ENCODE data around the gene NPSR1. TPM values are rescaled to one million over a fixed set of nuclear protein-coding genes. Genes with fewer than 3 reads are reported as not detected.

The NPSR1 gene
- total RNA-seq, 3 donors from 2014 or later (not counting 1 experiment from before 2014, with no cell fraction given), result not detected

- Mint-ChIP-seq H3K9me3 (no peaks in the 10 kb centered on the region), H3K27ac (no peak overlapping the region), H3K27me3 (ENCODE audit: low read depth in 2 of 2) (peaks cover 5 to 6% of the 10 kb centered on the region in 2 donors), H3K4me1 (no peaks in the 10 kb centered on the region), H3K36me3 (no peaks in the 10 kb centered on the region), H3K4me3 (no peak overlapping the region)
- TF ChIP-seq CTCF (IDR thresholded peaks at IDR 0.05), result no peak
- Histone ChIP-seq H3K36me3 (ENCODE audit: control insufficient read depth, insufficient read depth, low read length) (no peaks in the 10 kb centered on the region), H3K27me3 (ENCODE audit: control insufficient read depth, insufficient read depth, low read length) (no peaks in the 10 kb centered on the region), H3K9me3 (ENCODE audit: control insufficient read depth, insufficient read depth, low read length) (no peaks in the 10 kb centered on the region), H3K4me1 (ENCODE audit: control insufficient read depth, insufficient read depth, low read length) (no peaks in the 10 kb centered on the region), H3K4me3 (ENCODE audit: low read length) (no peak overlapping the region), H3K27ac (ENCODE audit: low read length) (no peak overlapping the region)
- intact Hi-C loops (cut with micrococcal nuclease), result no loop called here
- WGBS (ENCODE audit: insufficient coverage), result 58% methylated on average over 2 of the region's 2 CpGs
- no peak for ATAC-seq
- DNase-seq, result no peak
Observed at GRCh38 chr7:34750636-34751035, 92.6 kb downstream of the NPSR1 start.

GRCh38 chr7:34751725-34752643 is 94.0 kb downstream of the NPSR1 start:
- no peaks in the 10 kb centered on the region for H3K9me3 ChIP-seq (ENCODE audit: control insufficient read depth, insufficient read depth, low read length)
- H3K9me3 Mint-ChIP-seq, result no peaks in the 10 kb centered on the region
- H3K4me1 ChIP-seq (ENCODE audit: control insufficient read depth, insufficient read depth, low read length), result no peaks in the 10 kb centered on the region
- ATAC-seq (no peak), DNase-seq (no peak)
- H3K27me3 ChIP-seq (ENCODE audit: control insufficient read depth, insufficient read depth, low read length), result no peaks in the 10 kb centered on the region
- no peaks in the 10 kb centered on the region for H3K36me3 Mint-ChIP-seq
- TF ChIP-seq CTCF (IDR thresholded peaks at IDR 0.05), result no peak
- no peaks in the 10 kb centered on the region for H3K36me3 ChIP-seq (ENCODE audit: control insufficient read depth, insufficient read depth, low read length)
- H3K4me1 Mint-ChIP-seq, result no peaks in the 10 kb centered on the region
- no peak overlapping the region for H3K27ac Mint-ChIP-seq
- no peak overlapping the region for H3K27ac ChIP-seq (ENCODE audit: low read length)
- WGBS (ENCODE audit: insufficient coverage), result 92% methylated on average over 10 of the region's 11 CpGs
- intact Hi-C loops (cut with micrococcal nuclease), result no loop called here
- H3K4me3 Mint-ChIP-seq, result no peak overlapping the region
- peaks cover 2 to 6% of the 10 kb centered on the region in 2 donors for H3K27me3 Mint-ChIP-seq (ENCODE audit: low read depth in 2 of 2)
- H3K4me3 ChIP-seq (ENCODE audit: low read length), result no peak overlapping the region

GRCh38 chr7:34752929-34753328 is 94.9 kb downstream of the NPSR1 start:
- peaks cover 5 to 13% of the 10 kb centered on the region in 2 donors for H3K27me3 Mint-ChIP-seq (ENCODE audit: low read depth in 2 of 2)
- no peaks in the 10 kb centered on the region for H3K9me3 Mint-ChIP-seq
- Histone ChIP-seq H3K27me3 (ENCODE audit: control insufficient read depth, insufficient read depth, low read length) (no peaks in the 10 kb centered on the region), H3K4me3 (ENCODE audit: low read length) (no peak overlapping the region), H3K36me3 (ENCODE audit: control insufficient read depth, insufficient read depth, low read length) (no peaks in the 10 kb centered on the region), H3K4me1 (ENCODE audit: control insufficient read depth, insufficient read depth, low read length) (no peaks in the 10 kb centered on the region), H3K9me3 (ENCODE audit: control insufficient read depth, insufficient read depth, low read length) (no peaks in the 10 kb centered on the region), H3K27ac (ENCODE audit: low read length) (no peak overlapping the region)
- no peaks in the 10 kb centered on the region for H3K4me1 Mint-ChIP-seq
- ATAC-seq (no peak), DNase-seq (no peak)
- no peak for TF ChIP-seq CTCF (IDR thresholded peaks at IDR 0.05)
- H3K4me3 Mint-ChIP-seq, result no peak overlapping the region
- 4% methylated on average over 1 of the region's 3 CpGs for WGBS (ENCODE audit: insufficient coverage)
- intact Hi-C loops (cut with micrococcal nuclease), result no loop called here
- no peaks in the 10 kb centered on the region for H3K36me3 Mint-ChIP-seq
- no peak overlapping the region for H3K27ac Mint-ChIP-seq
